ENCODE measurements around the gene SLC16A2.

DNA sequence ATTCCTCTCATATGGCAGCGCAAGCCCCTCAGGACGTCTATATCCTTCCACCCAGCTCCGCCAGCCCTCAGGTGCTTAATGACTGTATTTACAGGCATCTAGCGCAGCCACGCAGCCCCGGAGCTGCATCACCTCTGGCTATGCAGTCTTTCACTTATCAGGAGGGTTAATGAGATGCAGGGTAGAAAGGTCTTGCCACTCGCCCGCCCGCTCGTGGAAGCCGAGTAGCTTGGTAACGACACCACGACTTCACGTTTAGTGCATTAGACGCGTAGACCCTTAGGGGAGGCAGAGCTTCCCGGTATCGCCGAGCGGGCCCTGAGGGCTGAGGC is 1.5 kb upstream of the SLC16A2 start:
- TF ChIP-seq POLR2A (IDR thresholded peaks at IDR 0.05) (no peak), POLR2AphosphoS5 (IDR thresholded peaks at IDR 0.05) (no peak)

Measured in gastroesophageal sphincter (tissue), 2 donors.